ENCODE data around the gene SOD1. TPM values are rescaled to one million over a fixed set of nuclear protein-coding genes. Genes with fewer than 3 reads are reported as not detected.

Gene SOD1
- total RNA-seq, 1 experiment from 2014 or later = 227 TPM

DNA sequence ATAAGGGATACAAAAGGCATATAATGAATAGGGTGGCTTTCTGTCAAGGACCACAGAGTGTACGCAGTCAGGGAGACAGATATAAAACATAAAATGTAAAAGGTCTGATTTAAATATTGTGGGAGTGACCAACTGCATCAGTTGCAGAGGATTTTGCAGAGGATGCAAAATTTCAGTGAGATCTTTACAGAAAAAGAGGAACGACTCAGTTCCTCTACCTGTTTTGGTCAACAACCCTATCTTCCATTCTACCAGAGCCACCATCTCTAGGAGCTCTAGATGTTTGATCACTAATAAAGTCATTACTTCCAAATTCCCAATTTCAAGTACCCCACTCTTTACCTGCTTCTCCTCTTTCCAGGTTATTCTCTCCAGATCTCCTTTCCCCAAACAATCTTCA is 16.5 kb downstream of the SOD1 start:
- ChIA-PET CTCF (no interaction called here), POLR2A (no interaction called here)
- TF ChIP-seq, protein P1, sequence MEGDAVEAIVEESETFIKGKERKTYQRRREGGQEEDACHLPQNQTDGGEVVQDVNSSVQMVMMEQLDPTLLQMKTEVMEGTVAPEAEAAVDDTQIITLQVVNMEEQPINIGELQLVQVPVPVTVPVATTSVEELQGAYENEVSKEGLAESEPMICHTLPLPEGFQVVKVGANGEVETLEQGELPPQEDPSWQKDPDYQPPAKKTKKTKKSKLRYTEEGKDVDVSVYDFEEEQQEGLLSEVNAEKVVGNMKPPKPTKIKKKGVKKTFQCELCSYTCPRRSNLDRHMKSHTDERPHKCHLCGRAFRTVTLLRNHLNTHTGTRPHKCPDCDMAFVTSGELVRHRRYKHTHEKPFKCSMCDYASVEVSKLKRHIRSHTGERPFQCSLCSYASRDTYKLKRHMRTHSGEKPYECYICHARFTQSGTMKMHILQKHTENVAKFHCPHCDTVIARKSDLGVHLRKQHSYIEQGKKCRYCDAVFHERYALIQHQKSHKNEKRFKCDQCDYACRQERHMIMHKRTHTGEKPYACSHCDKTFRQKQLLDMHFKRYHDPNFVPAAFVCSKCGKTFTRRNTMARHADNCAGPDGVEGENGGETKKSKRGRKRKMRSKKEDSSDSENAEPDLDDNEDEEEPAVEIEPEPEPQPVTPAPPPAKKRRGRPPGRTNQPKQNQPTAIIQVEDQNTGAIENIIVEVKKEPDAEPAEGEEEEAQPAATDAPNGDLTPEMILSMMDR (IDR thresholded peaks at IDR 0.05; ENCODE audit: insufficient read depth in 1 of 2, low read depth in 1 of 2, low read length in 1 of 2, severe bottlenecking in 1 of 2, unreplicated experiment in 1 of 2) = no peak
- Mint-ChIP-seq H3K36me3 (ENCODE audit: insufficient read depth, unreplicated experiment) (peaks cover 24% of the 10 kb centered on the region), H3K27ac (ENCODE audit: unreplicated experiment) (no peak overlapping the region), H3K4me1 (ENCODE audit: low read depth, unreplicated experiment) (peaks cover 6% of the 10 kb centered on the region), H3K9me3 (ENCODE audit: unreplicated experiment) (no peaks in the 10 kb centered on the region), H3K4me3 (ENCODE audit: unreplicated experiment) (no peak overlapping the region), H3K27me3 (ENCODE audit: insufficient read depth, unreplicated experiment) (no peaks in the 10 kb centered on the region)
- no peaks in the 10 kb centered on the region for H3K27me3 ChIP-seq (replicated peaks; ENCODE audit: control insufficient read depth, insufficient read depth, low read length)
- peaks cover 2% of the 10 kb centered on the region; the same call in 1 of the 2 replicates for H3K36me3 ChIP-seq (ENCODE audit: control insufficient read depth, insufficient read depth, low read length)
- H3K9me3 ChIP-seq = no peaks in the 10 kb centered on the region
- BruUV-seq (replicated peaks) = no TSS peak
- DNase-seq = no peak
- intact Hi-C loops (cut with micrococcal nuclease; ENCODE audit: unreplicated experiment) = no loop called here
- no peaks in the 10 kb centered on the region for H3K4me1 ChIP-seq
- H3K4me3 ChIP-seq (ENCODE audit: low read depth, low read length) = no peak overlapping the region

DNA sequence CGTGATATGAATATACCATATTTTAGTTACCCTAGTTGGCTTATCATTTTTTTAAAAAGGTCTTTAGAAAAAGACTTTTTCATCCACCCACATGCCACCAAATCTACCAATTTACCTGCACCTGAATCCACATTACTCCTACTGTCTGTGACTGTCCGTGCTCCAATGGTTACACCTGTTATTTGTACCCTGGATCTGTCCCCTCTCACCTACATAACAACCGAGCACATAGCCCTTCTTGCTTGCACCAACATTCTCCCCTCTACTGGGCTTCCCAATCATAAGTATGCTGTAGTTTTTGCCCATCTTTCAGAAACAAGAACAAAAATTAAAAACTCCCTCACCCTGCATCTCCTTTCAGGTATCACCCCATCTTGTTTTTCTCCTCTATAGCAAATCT is 17.6 kb downstream of the SOD1 start:
- Mint-ChIP-seq H3K36me3 (ENCODE audit: insufficient read depth, unreplicated experiment) (peaks cover 20% of the 10 kb centered on the region), H3K4me1 (ENCODE audit: low read depth, unreplicated experiment) (no peaks in the 10 kb centered on the region), H3K9me3 (ENCODE audit: unreplicated experiment) (no peaks in the 10 kb centered on the region), H3K4me3 (ENCODE audit: unreplicated experiment) (no peak overlapping the region), H3K27ac (ENCODE audit: unreplicated experiment) (no peak overlapping the region), H3K27me3 (ENCODE audit: insufficient read depth, unreplicated experiment) (no peaks in the 10 kb centered on the region)
- Histone ChIP-seq H3K4me1 (no peaks in the 10 kb centered on the region), H3K27me3 (replicated peaks; ENCODE audit: control insufficient read depth, insufficient read depth, low read length) (no peaks in the 10 kb centered on the region), H3K9me3 (no peaks in the 10 kb centered on the region), H3K4me3 (ENCODE audit: low read depth, low read length) (no peak overlapping the region), H3K36me3 (ENCODE audit: control insufficient read depth, insufficient read depth, low read length) (no peaks in the 10 kb centered on the region)
- no peak for DNase-seq
- TF ChIP-seq, protein P1 (IDR thresholded peaks at IDR 0.05; ENCODE audit: insufficient read depth in 1 of 2, low read depth in 1 of 2, low read length in 1 of 2, severe bottlenecking in 1 of 2, unreplicated experiment in 1 of 2) = no peak
- ChIA-PET POLR2A (no interaction called here), CTCF (no interaction called here)
- intact Hi-C loops (cut with micrococcal nuclease; ENCODE audit: unreplicated experiment) = no loop called here
- no TSS peak for BruUV-seq (replicated peaks)

GRCh38 chr21:31678478-31678877 is 19.0 kb downstream of the SOD1 start:
- H3K4me3 ChIP-seq (ENCODE audit: low read depth, low read length) = no peak overlapping the region
- H3K4me1 ChIP-seq = no peaks in the 10 kb centered on the region
- Mint-ChIP-seq H3K4me1 (ENCODE audit: low read depth, unreplicated experiment) (no peaks in the 10 kb centered on the region), H3K27me3 (ENCODE audit: insufficient read depth, unreplicated experiment) (no peaks in the 10 kb centered on the region), H3K36me3 (ENCODE audit: insufficient read depth, unreplicated experiment) (peaks cover 24% of the 10 kb centered on the region), H3K9me3 (ENCODE audit: unreplicated experiment) (no peaks in the 10 kb centered on the region), H3K27ac (ENCODE audit: unreplicated experiment) (no peak overlapping the region), H3K4me3 (ENCODE audit: unreplicated experiment) (no peak overlapping the region)
- intact Hi-C loops (cut with micrococcal nuclease; ENCODE audit: unreplicated experiment) = no loop called here
- POLR2A ChIA-PET = no interaction called here
- TF ChIP-seq, protein P1 (IDR thresholded peaks at IDR 0.05; ENCODE audit: insufficient read depth in 1 of 2, low read depth in 1 of 2, low read length in 1 of 2, severe bottlenecking in 1 of 2, unreplicated experiment in 1 of 2) = no peak
- H3K9me3 ChIP-seq = no peaks in the 10 kb centered on the region
- H3K36me3 ChIP-seq (ENCODE audit: control insufficient read depth, insufficient read depth, low read length) = no peaks in the 10 kb centered on the region; the same call in 1 of the 2 replicates
- no peak for DNase-seq
- no peaks in the 10 kb centered on the region for H3K27me3 ChIP-seq (replicated peaks; ENCODE audit: control insufficient read depth, insufficient read depth, low read length)
- no TSS peak for BruUV-seq (replicated peaks)
- CTCF ChIA-PET = no interaction called here

Data from Caco-2 (cell line).